GM23338 (cell line): Measurements from ENCODE around the gene RPL37A. TPM values are rescaled to one million over a fixed set of nuclear protein-coding genes. Genes with fewer than 3 reads are reported as not detected.
A peak's percentile ranks its signal among the peaks of the same experiment; 100 is the strongest.

Experiments
- ATAC-seq: fragments of 200-7000 bp; cut with Tn5 transposase; 3 replicates; pipeline ENCODE4 v1.9.1; 2020
- DNase-seq: peaks from one replicate; pipeline ENCODE4 v3.0.0-alpha.2; 2015; ENCODE audit warnings: low spot score
- H2AFZ ChIP-seq: fragments of 200-600 bp; sonication (generic); 2 replicates; pipeline ENCODE4 v1.8.0; 2016; ENCODE audit warnings: antibody characterized with exemption, mild to moderate bottlenecking, moderate library complexity
- H3F3A ChIP-seq: fragments of 200-600 bp; sonication (generic); replicated peaks from 2 replicates; pipeline ENCODE4 v1.8.0; 2017; ENCODE audit warnings: antibody characterized with exemption, mixed run types, low read depth
- H3K27ac ChIP-seq: fragments of 200-600 bp; sonication (generic); 2 replicates; pipeline ENCODE4 v1.6.1; 2016; ENCODE audit warnings: low read depth
- H3K27me3 ChIP-seq: fragments of 200-600 bp; sonication (generic); 2 replicates; pipeline ENCODE4 v1.8.0; 2016; ENCODE audit warnings: mild to moderate bottlenecking, mixed run types, moderate library complexity; ENCODE audit not compliant: insufficient read depth
- H3K36me3 ChIP-seq: fragments of 200-600 bp; sonication (generic); 2 replicates; pipeline ENCODE4 v1.8.0; 2016; ENCODE audit warnings: mild to moderate bottlenecking; ENCODE audit not compliant: insufficient read depth
- H3K4me1 ChIP-seq: fragments of 200-600 bp; sonication (generic); 2 replicates; pipeline ENCODE4 v1.8.0; 2016; ENCODE audit warnings: mild to moderate bottlenecking, moderate library complexity; ENCODE audit not compliant: insufficient read depth
- H3K4me2 ChIP-seq: fragments of 200-600 bp; sonication (generic); 2 replicates; pipeline ENCODE4 v1.7.1; 2017; ENCODE audit warnings: mixed run types
- H3K4me3 ChIP-seq: fragments of 200-600 bp; sonication (generic); 2 replicates; pipeline ENCODE4 v1.6.1; 2016; ENCODE audit warnings: mixed run types
- H3K79me2 ChIP-seq: fragments of 200-600 bp; sonication (generic); replicated peaks from 2 replicates; pipeline ENCODE4 v1.8.0; 2017; ENCODE audit warnings: mild to moderate bottlenecking; ENCODE audit not compliant: insufficient read depth
- H3K9me2 ChIP-seq: fragments of 200-600 bp; sonication (generic); 2 replicates; pipeline ENCODE4 v1.8.0; 2017; ENCODE audit not compliant: insufficient read depth
- H4K20me1 ChIP-seq: fragments of 200-600 bp; sonication (generic); replicated peaks from 2 replicates; pipeline ENCODE4 v1.8.0; 2017; ENCODE audit warnings: mild to moderate bottlenecking; ENCODE audit not compliant: insufficient read depth
- H3K27ac Mint-ChIP-seq: 2 replicates; pipeline ENCODE4 v1.8.0; 2020; ENCODE audit warnings: inconsistent platforms, mild to moderate bottlenecking, moderate library complexity, mixed read lengths
- H3K27me3 Mint-ChIP-seq: 3 replicates; pipeline ENCODE4 v1.8.0; 2022; ENCODE audit warnings: low read depth, mild to moderate bottlenecking, moderate library complexity, mixed read lengths, inconsistent platforms; ENCODE audit not compliant: insufficient read depth, poor library complexity
- H3K36me3 Mint-ChIP-seq: 3 replicates; pipeline ENCODE4 v1.8.0; 2021; ENCODE audit warnings: low read depth, mild to moderate bottlenecking, inconsistent platforms, moderate library complexity, mixed read lengths
- H3K4me1 Mint-ChIP-seq: 3 replicates; pipeline ENCODE4 v1.8.0; 2020; ENCODE audit warnings: mild to moderate bottlenecking, inconsistent platforms, mixed read lengths
- H3K4me3 Mint-ChIP-seq: 3 replicates; pipeline ENCODE4 v1.8.0; 2021; ENCODE audit warnings: moderate library complexity, mild to moderate bottlenecking, inconsistent platforms, mixed read lengths
- H3K9me3 Mint-ChIP-seq: 3 replicates; pipeline ENCODE4 v1.8.0; 2020; ENCODE audit warnings: moderate library complexity, mild to moderate bottlenecking, inconsistent platforms, mixed read lengths
- CREB1 ChIP-seq: fragments of 250-450 bp; sonication (Bioruptor Pico); IDR thresholded peaks from 2 replicates; pipeline ENCODE4 v1.5.0; 2020; ENCODE audit warnings: low read depth, mild to moderate bottlenecking, moderate library complexity
- CTCF ChIP-seq, 2 experiments: fragments of 200-600 bp in 1 of 2; sonication (generic) in 1 of 2; conservative IDR thresholded peaks; 2 replicates each; pipeline versions ENCODE4 v1.5.1 to v1.6.1; 2016 to 2017; ENCODE audit warnings: antibody characterized with exemption in 2 of 2, low read depth in 2 of 2, mild to moderate bottlenecking in 2 of 2, moderate library complexity in 1 of 2
- ETS1 ChIP-seq: IDR thresholded peaks from 2 replicates; pipeline ENCODE4 v1.6.1; 2016; ENCODE audit warnings: antibody characterized with exemption
- EZH2 ChIP-seq: fragments of 200-600 bp; sonication (generic); IDR thresholded peaks from one replicate; pipeline ENCODE4 v1.8.0; 2017; ENCODE audit warnings: antibody characterized with exemption, mild to moderate bottlenecking, low read depth; ENCODE audit not compliant: unreplicated experiment
- EZH2phosphoT487 ChIP-seq: fragments of 200-600 bp; sonication (generic); IDR thresholded peaks from one replicate; pipeline ENCODE4 v1.8.1; 2018; ENCODE audit warnings: antibody characterized with exemption; ENCODE audit not compliant: unreplicated experiment
- JUNB ChIP-seq: IDR thresholded peaks from one replicate; pipeline ENCODE4 v1.6.1; 2016; ENCODE audit warnings: antibody characterized with exemption; ENCODE audit not compliant: unreplicated experiment
- NANOG ChIP-seq: IDR thresholded peaks from 2 replicates; pipeline ENCODE4 v1.6.1; 2016; ENCODE audit warnings: antibody characterized with exemption, borderline replicate concordance
- POLR2AphosphoS5 ChIP-seq: IDR thresholded peaks from 2 replicates; pipeline ENCODE4 v1.6.1; 2016; ENCODE audit warnings: antibody characterized with exemption, low read depth
- STAT1 ChIP-seq: IDR thresholded peaks from one replicate; pipeline ENCODE4 v1.6.1; 2016; ENCODE audit warnings: antibody characterized with exemption; ENCODE audit not compliant: unreplicated experiment
- ZNF114 ChIP-seq: fragments of 250-450 bp; sonication (Bioruptor Pico); IDR thresholded peaks from 2 replicates; pipeline ENCODE4 v1.5.0; 2020; ENCODE audit warnings: mild to moderate bottlenecking, moderate library complexity
- ZNF331 ChIP-seq: fragments of 250-450 bp; sonication (Bioruptor Pico); IDR thresholded peaks from 2 replicates; pipeline ENCODE4 v1.5.0; 2020; ENCODE audit warnings: low read depth, mild to moderate bottlenecking, moderate library complexity
- polyA plus RNA-seq: library from polyadenylated mRNA; unstranded; fragments of >200 nt; fragmentation: Nextera tagmentation; extraction: Ambion mirVana; gene quantifications from 2 replicates; pipeline ENCODE4 v1.2.1, GENCODE V29; 2016
- total RNA-seq: library from RNA; depleted of rRNA; stranded (reverse); fragments of >200 nt; shearing (Covaris generic); gene quantifications from 2 replicates; pipeline ENCODE4 v1.2.3, GENCODE V29; 2014
- TF ChIP-seq, protein P1 (sequence below): IDR thresholded peaks from one replicate; pipeline ENCODE4 v1.6.1; 2018; ENCODE audit warnings: antibody characterized with exemption; ENCODE audit not compliant: unreplicated experiment
- TF ChIP-seq, protein P2 (sequence below): fragments of 250-450 bp; sonication (Bioruptor Pico); IDR thresholded peaks from 2 replicates; pipeline ENCODE4 v1.5.0; 2020; ENCODE audit warnings: mild to moderate bottlenecking, moderate library complexity

The RPL37A gene
- total and polyA plus RNA-seq, 2 experiments from 2014 or later, result 1,118 to 5,036 TPM

DNA sequence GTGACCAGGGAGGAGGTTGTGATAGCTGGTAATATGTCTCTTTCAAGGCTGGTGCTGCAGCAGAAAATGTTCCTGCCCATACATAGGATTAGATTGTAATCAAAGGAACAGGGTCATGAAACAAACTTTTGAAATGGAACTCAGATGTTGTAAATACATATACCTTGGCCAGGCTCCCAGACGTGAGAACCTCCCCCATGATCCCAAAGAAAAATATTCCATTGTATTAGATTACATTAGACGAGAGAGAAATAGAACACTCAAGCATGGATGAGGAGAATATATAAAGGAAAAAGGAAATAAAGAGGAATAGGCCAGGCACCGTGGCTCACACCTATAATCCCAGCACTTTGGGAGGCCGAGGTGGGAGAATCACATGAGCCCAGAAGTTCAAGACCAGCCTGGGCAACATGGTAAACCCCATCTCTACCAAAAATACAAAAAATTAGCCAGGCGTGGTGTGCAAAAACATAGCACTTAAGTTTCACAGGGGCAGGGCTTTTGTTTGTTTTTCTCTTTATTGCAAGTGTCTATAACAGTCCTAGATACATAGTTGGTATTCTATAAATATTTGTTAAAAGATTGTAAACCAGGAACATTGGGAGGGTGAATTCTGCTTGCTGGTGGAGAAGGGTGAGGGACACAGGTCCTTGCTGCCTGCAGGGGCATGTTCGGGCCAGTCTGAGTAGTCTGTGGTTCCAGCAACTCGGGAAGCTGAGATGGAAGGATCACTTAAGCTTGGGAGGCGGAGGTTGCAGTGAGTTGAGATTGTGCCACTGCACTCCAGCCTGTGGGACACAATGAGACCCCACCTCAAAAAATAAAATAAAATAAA lies 52.8 kb downstream of the RPL37A start:
- no peaks in the 10 kb centered on the region; the same call in 2 of the 3 replicates for H3K9me3 Mint-ChIP-seq
- 0 out of 2 replicates have a peak overlapping the region, but pooled peaks have one; percentile 59 for H2AFZ ChIP-seq
- peaks cover 6% of the 10 kb centered on the region; the same call in 1 of the 2 replicates for H3K4me1 ChIP-seq
- no peaks in the 10 kb centered on the region for H3K36me3 ChIP-seq
- H3K36me3 Mint-ChIP-seq, result no peaks in the 10 kb centered on the region; the same call in 2 of the 3 replicates
- ATAC-seq, result no peak
- peaks cover 9% of the 10 kb centered on the region for H3K27me3 Mint-ChIP-seq
- no peaks in the 10 kb centered on the region for H3F3A ChIP-seq
- H3K27ac Mint-ChIP-seq, result peak overlapping the region; percentile 74; the same call in 1 of the 2 replicates
- H3K79me2 ChIP-seq, result no peaks in the 10 kb centered on the region
- no peak overlapping the region for H3K4me2 ChIP-seq
- no peaks in the 10 kb centered on the region for H3K27me3 ChIP-seq
- no peak for TF ChIP-seq CREB1 (CRISPR knock-in tag)
- TF ChIP-seq ZNF114 (CRISPR knock-in tag), result no peak
- TF ChIP-seq, protein P1, sequence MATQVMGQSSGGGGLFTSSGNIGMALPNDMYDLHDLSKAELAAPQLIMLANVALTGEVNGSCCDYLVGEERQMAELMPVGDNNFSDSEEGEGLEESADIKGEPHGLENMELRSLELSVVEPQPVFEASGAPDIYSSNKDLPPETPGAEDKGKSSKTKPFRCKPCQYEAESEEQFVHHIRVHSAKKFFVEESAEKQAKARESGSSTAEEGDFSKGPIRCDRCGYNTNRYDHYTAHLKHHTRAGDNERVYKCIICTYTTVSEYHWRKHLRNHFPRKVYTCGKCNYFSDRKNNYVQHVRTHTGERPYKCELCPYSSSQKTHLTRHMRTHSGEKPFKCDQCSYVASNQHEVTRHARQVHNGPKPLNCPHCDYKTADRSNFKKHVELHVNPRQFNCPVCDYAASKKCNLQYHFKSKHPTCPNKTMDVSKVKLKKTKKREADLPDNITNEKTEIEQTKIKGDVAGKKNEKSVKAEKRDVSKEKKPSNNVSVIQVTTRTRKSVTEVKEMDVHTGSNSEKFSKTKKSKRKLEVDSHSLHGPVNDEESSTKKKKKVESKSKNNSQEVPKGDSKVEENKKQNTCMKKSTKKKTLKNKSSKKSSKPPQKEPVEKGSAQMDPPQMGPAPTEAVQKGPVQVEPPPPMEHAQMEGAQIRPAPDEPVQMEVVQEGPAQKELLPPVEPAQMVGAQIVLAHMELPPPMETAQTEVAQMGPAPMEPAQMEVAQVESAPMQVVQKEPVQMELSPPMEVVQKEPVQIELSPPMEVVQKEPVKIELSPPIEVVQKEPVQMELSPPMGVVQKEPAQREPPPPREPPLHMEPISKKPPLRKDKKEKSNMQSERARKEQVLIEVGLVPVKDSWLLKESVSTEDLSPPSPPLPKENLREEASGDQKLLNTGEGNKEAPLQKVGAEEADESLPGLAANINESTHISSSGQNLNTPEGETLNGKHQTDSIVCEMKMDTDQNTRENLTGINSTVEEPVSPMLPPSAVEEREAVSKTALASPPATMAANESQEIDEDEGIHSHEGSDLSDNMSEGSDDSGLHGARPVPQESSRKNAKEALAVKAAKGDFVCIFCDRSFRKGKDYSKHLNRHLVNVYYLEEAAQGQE, result no peak
- TF ChIP-seq ZNF331 (CRISPR knock-in tag), result no peak
- no peak for TF ChIP-seq ETS1
- TF ChIP-seq POLR2AphosphoS5, result no peak
- no peak for TF ChIP-seq STAT1
- no peak for TF ChIP-seq JUNB
- TF ChIP-seq, protein P2, sequence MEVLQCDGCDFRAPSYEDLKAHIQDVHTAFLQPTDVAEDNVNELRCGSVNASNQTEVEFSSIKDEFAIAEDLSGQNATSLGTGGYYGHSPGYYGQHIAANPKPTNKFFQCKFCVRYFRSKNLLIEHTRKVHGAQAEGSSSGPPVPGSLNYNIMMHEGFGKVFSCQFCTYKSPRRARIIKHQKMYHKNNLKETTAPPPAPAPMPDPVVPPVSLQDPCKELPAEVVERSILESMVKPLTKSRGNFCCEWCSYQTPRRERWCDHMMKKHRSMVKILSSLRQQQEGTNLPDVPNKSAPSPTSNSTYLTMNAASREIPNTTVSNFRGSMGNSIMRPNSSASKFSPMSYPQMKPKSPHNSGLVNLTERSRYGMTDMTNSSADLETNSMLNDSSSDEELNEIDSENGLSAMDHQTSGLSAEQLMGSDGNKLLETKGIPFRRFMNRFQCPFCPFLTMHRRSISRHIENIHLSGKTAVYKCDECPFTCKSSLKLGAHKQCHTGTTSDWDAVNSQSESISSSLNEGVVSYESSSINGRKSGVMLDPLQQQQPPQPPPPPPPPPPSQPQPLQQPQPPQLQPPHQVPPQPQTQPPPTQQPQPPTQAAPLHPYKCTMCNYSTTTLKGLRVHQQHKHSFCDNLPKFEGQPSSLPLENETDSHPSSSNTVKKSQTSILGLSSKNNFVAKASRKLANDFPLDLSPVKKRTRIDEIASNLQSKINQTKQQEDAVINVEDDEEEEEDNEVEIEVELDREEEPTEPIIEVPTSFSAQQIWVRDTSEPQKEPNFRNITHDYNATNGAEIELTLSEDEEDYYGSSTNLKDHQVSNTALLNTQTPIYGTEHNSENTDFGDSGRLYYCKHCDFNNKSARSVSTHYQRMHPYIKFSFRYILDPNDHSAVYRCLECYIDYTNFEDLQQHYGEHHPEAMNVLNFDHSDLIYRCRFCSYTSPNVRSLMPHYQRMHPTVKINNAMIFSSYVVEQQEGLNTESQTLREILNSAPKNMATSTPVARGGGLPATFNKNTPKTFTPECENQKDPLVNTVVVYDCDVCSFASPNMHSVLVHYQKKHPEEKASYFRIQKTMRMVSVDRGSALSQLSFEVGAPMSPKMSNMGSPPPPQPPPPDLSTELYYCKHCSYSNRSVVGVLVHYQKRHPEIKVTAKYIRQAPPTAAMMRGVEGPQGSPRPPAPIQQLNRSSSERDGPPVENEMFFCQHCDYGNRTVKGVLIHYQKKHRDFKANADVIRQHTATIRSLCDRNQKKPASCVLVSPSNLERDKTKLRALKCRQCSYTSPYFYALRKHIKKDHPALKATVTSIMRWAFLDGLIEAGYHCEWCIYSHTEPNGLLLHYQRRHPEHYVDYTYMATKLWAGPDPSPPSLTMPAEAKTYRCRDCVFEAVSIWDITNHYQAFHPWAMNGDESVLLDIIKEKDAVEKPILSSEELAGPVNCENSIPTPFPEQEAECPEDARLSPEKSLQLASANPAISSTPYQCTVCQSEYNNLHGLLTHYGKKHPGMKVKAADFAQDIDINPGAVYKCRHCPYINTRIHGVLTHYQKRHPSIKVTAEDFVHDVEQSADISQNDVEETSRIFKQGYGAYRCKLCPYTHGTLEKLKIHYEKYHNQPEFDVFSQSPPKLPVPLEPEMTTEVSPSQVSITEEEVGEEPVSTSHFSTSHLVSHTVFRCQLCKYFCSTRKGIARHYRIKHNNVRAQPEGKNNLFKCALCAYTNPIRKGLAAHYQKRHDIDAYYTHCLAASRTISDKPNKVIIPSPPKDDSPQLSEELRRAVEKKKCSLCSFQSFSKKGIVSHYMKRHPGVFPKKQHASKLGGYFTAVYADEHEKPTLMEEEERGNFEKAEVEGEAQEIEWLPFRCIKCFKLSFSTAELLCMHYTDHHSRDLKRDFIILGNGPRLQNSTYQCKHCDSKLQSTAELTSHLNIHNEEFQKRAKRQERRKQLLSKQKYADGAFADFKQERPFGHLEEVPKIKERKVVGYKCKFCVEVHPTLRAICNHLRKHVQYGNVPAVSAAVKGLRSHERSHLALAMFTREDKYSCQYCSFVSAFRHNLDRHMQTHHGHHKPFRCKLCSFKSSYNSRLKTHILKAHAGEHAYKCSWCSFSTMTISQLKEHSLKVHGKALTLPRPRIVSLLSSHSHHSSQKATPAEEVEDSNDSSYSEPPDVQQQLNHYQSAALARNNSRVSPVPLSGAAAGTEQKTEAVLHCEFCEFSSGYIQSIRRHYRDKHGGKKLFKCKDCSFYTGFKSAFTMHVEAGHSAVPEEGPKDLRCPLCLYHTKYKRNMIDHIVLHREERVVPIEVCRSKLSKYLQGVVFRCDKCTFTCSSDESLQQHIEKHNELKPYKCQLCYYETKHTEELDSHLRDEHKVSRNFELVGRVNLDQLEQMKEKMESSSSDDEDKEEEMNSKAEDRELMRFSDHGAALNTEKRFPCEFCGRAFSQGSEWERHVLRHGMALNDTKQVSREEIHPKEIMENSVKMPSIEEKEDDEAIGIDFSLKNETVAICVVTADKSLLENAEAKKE (CRISPR knock-in tag), result no peak
- no peak for TF ChIP-seq CTCF (conservative IDR thresholded peaks at IDR 0.05; ENCODE audit: low read depth in 2 of 2)
- TF ChIP-seq EZH2, result no peak
- no peak for TF ChIP-seq NANOG
- no peak for TF ChIP-seq EZH2phosphoT487
- peaks cover 13% of the 10 kb centered on the region; the same call in 1 of the 2 replicates for H3K9me2 ChIP-seq
- H3K27ac ChIP-seq, result no peak overlapping the region
- no peak for DNase-seq
- no peak overlapping the region for H3K4me3 Mint-ChIP-seq
- no peaks in the 10 kb centered on the region; the same call in 1 of the 2 replicates for H4K20me1 ChIP-seq
- no peak overlapping the region for H3K4me3 ChIP-seq
- H3K4me1 Mint-ChIP-seq, result peaks cover 28% of the 10 kb centered on the region
